ENCODE measurements around the gene VPS41. TPM values are rescaled to one million over a fixed set of nuclear protein-coding genes. Genes with fewer than 3 reads are reported as not detected.

Gene VPS41
- total and polyA plus RNA-seq, 7 donors = 10.2 to 38.5 (median 25.7) TPM

DNA sequence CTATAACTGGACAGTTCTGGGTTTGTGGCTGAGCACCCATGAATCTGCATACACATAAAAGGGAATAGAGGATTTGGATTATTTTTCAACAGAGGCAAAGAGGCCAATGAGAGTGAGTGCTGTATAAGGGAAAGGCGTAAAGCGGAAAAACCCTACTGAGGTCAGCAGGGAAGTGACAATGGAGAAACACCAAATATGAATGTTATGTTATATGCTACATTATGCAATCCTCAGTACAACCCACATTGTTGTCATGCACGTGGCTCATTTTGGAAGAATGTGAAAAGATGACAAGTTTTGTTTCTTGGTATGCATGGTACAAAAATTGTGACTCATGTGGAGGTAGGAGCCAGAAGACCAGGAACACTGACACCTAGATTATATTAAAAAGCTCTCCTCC lies 164.2 kb downstream of the VPS41 start:
- Histone ChIP-seq H3K4me1 (no peaks in the 10 kb centered on the region), H3K27me3 (no peaks in the 10 kb centered on the region), H3K27ac (no peak overlapping the region), H3K4me3 (no peak overlapping the region), H3K9me3 (no peaks in the 10 kb centered on the region), H3K36me3 (peaks cover 0 to 77% (median 4%) of the 10 kb centered on the region in 4 donors)
- 89 to 97% methylated on average over 3 of the region's 3 CpGs for WGBS, 2 donors
- intact Hi-C loops (cut with DNase I) = no loop called here
- no peak for DNase-seq
- TF ChIP-seq EP300 (IDR thresholded peaks at IDR 0.05) (no peak), POLR2AphosphoS5 (IDR thresholded peaks at IDR 0.05) (no peak), POLR2A (IDR thresholded peaks at IDR 0.05) (no peak)
- TF ChIP-seq, protein P1, sequence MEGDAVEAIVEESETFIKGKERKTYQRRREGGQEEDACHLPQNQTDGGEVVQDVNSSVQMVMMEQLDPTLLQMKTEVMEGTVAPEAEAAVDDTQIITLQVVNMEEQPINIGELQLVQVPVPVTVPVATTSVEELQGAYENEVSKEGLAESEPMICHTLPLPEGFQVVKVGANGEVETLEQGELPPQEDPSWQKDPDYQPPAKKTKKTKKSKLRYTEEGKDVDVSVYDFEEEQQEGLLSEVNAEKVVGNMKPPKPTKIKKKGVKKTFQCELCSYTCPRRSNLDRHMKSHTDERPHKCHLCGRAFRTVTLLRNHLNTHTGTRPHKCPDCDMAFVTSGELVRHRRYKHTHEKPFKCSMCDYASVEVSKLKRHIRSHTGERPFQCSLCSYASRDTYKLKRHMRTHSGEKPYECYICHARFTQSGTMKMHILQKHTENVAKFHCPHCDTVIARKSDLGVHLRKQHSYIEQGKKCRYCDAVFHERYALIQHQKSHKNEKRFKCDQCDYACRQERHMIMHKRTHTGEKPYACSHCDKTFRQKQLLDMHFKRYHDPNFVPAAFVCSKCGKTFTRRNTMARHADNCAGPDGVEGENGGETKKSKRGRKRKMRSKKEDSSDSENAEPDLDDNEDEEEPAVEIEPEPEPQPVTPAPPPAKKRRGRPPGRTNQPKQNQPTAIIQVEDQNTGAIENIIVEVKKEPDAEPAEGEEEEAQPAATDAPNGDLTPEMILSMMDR (IDR thresholded peaks at IDR 0.05) = no peak

DNA sequence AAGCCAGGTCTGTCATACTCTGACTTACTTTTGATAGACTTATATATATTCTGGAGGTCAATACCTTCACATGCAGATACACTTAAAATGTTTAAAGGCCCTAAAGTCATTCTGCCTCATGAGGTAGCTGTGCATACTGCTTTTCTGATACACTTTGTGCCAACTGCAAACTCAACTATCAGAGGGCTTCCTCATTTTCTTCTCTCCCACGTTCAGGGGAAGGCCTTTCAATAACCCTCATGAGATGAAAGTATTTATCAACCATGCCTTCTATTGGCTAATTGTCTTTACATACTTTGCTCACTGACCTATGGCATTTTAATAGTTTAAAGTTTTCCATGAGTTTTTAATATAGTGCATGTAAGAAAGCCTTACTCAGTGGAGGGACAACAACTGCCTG lies 165.1 kb downstream of the VPS41 start:
- H3K27ac ChIP-seq = no peak overlapping the region
- intact Hi-C loops (cut with DNase I) = no loop called here
- no peak for DNase-seq
- no peak for TF ChIP-seq POLR2AphosphoS5 (IDR thresholded peaks at IDR 0.05)
- H3K4me1 ChIP-seq = no peaks in the 10 kb centered on the region
- H3K9me3 ChIP-seq = no peaks in the 10 kb centered on the region
- no peak overlapping the region for H3K4me3 ChIP-seq
- 73 to 76% methylated on average over 1 of the region's 1 CpG for WGBS, 2 donors
- peaks cover 0 to 79% (median 4%) of the 10 kb centered on the region in 4 donors for H3K36me3 ChIP-seq
- no peaks in the 10 kb centered on the region for H3K27me3 ChIP-seq

DNA sequence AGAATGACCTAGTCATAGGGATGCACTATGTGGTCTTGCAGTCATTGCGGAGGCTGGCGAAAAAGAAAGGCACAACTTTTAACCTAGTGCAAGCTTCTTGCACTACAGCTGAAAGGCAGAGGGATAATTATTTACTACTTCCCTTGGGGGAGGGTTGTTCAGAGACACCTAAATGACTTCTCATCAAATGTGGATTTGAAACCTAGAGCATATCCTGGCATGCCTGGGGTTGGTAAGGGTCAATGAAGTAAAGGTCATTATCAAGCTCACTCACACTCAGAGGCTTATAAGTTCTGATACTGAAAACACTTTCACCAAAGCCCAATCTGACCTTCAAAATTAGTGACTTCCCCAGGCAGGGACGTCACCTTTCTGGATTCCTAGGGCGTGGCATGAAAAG lies 168.9 kb downstream of the VPS41 start:
- intact Hi-C loops (cut with DNase I) = no loop called here
- H3K36me3 ChIP-seq = peaks cover 0 to 63% (median 4%) of the 10 kb centered on the region in 4 donors

DNA sequence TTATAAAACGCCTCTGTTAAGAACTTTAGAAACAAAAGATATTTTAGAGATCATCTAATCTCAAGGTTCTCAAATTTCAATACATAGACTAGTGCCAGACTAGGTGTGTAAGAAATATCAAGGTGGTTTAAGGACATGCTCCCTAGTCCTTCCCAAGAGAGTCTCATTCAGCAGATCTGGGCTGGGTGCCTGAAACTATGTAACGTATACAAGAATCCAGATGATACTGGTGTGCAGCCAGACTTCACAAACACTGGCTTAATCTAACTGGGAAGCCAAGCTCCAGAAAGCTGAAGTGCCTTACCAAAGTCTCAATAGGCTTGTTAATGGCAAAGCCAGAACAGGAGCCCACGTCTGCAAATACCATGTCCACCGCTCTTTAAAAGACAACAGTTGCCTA lies 172.9 kb downstream of the VPS41 start:
- TF ChIP-seq POLR2A (IDR thresholded peaks at IDR 0.05) (no peak), POLR2AphosphoS5 (IDR thresholded peaks at IDR 0.05) (no peak), EP300 (IDR thresholded peaks at IDR 0.05) (no peak)
- TF ChIP-seq, protein P1 (IDR thresholded peaks at IDR 0.05) = no peak
- H3K4me3 ChIP-seq = no peak overlapping the region
- no peaks in the 10 kb centered on the region for H3K9me3 ChIP-seq
- H3K27me3 ChIP-seq = no peaks in the 10 kb centered on the region
- DNase-seq = no peak
- no peaks in the 10 kb centered on the region for H3K4me1 ChIP-seq
- intact Hi-C loops (cut with DNase I) = no loop called here
- WGBS, 2 donors = 86 to 92% methylated on average over 4 of the region's 4 CpGs
- H3K36me3 ChIP-seq = peaks cover 0 to 28% (median 0%) of the 10 kb centered on the region in 4 donors
- H3K27ac ChIP-seq = no peak overlapping the region

More for the DNA sequence above, 168.9 kb downstream of the VPS41 start:
- no peaks in the 10 kb centered on the region for H3K27me3 ChIP-seq
- no peaks in the 10 kb centered on the region for H3K4me1 ChIP-seq
- no peak for DNase-seq
- WGBS, 2 donors = 85 to 92% methylated on average over 4 of the region's 4 CpGs
- no peak overlapping the region for H3K27ac ChIP-seq
- H3K9me3 ChIP-seq = no peaks in the 10 kb centered on the region
- TF ChIP-seq POLR2A (IDR thresholded peaks at IDR 0.05) (no peak), EP300 (IDR thresholded peaks at IDR 0.05) (no peak), POLR2AphosphoS5 (IDR thresholded peaks at IDR 0.05) (no peak)
- TF ChIP-seq, protein P1 (IDR thresholded peaks at IDR 0.05) = no peak
- H3K4me3 ChIP-seq = no peak overlapping the region

DNA sequence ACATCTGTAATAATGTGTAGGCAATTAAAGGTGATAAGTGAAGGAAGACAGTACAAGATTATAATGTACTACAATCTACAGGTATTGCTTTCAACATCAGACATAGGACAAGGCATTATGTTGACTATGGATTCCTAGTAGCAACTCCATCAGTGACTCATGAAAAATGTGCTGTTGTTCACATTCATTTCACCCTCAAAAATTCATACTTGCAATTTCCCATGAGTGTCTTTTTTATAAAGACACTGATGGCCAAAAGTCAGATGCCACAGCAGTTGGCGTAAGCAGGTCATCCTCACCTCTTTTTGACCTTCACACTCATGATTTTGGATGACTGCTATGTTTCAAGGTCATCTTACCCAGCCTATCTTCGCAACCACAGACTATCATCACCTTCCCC lies 177.8 kb downstream of the VPS41 start:
- intact Hi-C loops (cut with DNase I) = no loop called here
- Histone ChIP-seq H3K4me1 (peaks cover 0 to 5% (median 2%) of the 10 kb centered on the region in 4 donors), H3K9me3 (no peaks in the 10 kb centered on the region), H3K27me3 (no peaks in the 10 kb centered on the region), H3K4me3 (no peak overlapping the region), H3K36me3 (peaks cover 0 to 26% (median 0%) of the 10 kb centered on the region in 4 donors), H3K27ac (no peak overlapping the region)
- TF ChIP-seq POLR2AphosphoS5 (IDR thresholded peaks at IDR 0.05) = no peak
- TF ChIP-seq EP300 (IDR thresholded peaks at IDR 0.05) = no peak
- TF ChIP-seq POLR2A (IDR thresholded peaks at IDR 0.05) = no peak
- TF ChIP-seq, protein P1 (IDR thresholded peaks at IDR 0.05) = no peak
- WGBS, 2 donors = 96 to 97% methylated on average over 2 of the region's 2 CpGs
- DNase-seq = no peak

Measured in sigmoid colon (tissue), 7 donors.